Thyroid gland (tissue), 4 donors: ENCODE data around the gene MYLK3. TPM values are rescaled to one million over a fixed set of nuclear protein-coding genes. Genes with fewer than 3 reads are reported as not detected.

ENCODE experiments used
- DNase-seq, 2 donors: peaks; one replicate each; pipeline ENCODE4 v3.0.0-alpha.2; 2019
- H3K27ac ChIP-seq, 3 donors: fragments of 200-600 bp; sonication (generic); 1 replicate in 2 of 3; 2 replicates in 1 of 3; pipeline ENCODE4 v1.5.1; 2016 to 2019; ENCODE audit warnings: mild to moderate bottlenecking in 1 of 3, moderate library complexity in 1 of 3
- H3K27me3 ChIP-seq: fragments of 200-600 bp; sonication (generic); one replicate; pipeline ENCODE4 v1.5.1; 2019
- H3K36me3 ChIP-seq, 2 donors: fragments of 200-600 bp; sonication (generic); one replicate each; pipeline ENCODE4 v1.5.1; 2016 to 2019
- H3K4me1 ChIP-seq, 2 donors: fragments of 200-600 bp; sonication (generic); one replicate each; pipeline ENCODE4 v1.5.1; 2017 to 2019
- H3K4me3 ChIP-seq, 3 donors: fragments of 200-600 bp; sonication (generic); replicated peaks in 1 of 3; 1 replicate in 2 of 3; 2 replicates in 1 of 3; pipeline ENCODE4 v1.5.1; 2016; ENCODE audit warnings: mild to moderate bottlenecking in 1 of 3
- H3K9me3 ChIP-seq: fragments of 200-600 bp; sonication (generic); one replicate; pipeline ENCODE4 v1.5.1; 2017
- CTCF ChIP-seq, 6 experiments: fragments of 200-600 bp in 3 of 6; fragments of 450-650 bp in 3 of 6; sonication (generic) in 3 of 6; IDR thresholded peaks; one replicate each; pipeline ENCODE4 v1.5.1; 2016 to 2019; ENCODE audit warnings: antibody characterized with exemption in 6 of 6, mild to moderate bottlenecking in 2 of 6, inconsistent platforms in 1 of 6, moderate library complexity in 1 of 6
- POLR2A ChIP-seq, 2 donors: fragments of 450-650 bp; IDR thresholded peaks; one replicate each; pipeline ENCODE4 v1.6.1; 2017; ENCODE audit warnings: antibody characterized with exemption in 2 of 2, mild to moderate bottlenecking in 2 of 2, moderate library complexity in 1 of 2
- WGBS, 2 donors: methylation state at CpG; one replicate each; pipeline ENCODE4 v1.1.5; 2017; 5-methylcytosine and 5-hydroxymethylcytosine counted together
- intact Hi-C: fragments of 100-400 bp; cut with DNase I; formaldehyde crosslinking; loops from one replicate; pipeline ENCODE4 v1.15.1; 2023
- total RNA-seq, 4 donors: library from RNA; depleted of rRNA; stranded (reverse); fragments of >200 nt; gene quantifications; one replicate each; pipeline ENCODE4 v1.2.3, GENCODE V29; 2016

MYLK3 gene
- total RNA-seq, 4 donors from 2014 or later: 0.10 to 0.27 (median 0.11) TPM; not detected in 1

DNA sequence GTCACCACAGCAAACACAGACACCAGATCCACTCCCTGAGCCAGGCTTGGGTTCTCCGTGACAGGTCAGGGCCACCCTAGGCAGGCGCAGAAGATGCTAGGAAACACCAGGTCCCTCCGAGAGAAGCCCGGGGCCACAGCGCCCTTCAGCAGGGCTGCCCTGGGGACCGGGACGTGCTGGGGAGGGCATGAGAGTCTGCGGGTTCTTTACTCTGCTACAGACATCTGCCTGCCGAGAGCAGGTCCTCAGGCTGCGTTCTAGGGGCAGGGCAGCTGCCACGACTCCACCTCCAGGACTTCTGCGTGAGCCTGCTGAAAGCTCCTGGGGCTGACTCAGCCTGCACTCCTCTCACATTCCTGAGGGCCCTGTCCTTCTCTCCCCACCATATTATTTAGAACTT is 11.4 kb downstream of the MYLK3 start:
- H3K4me1 ChIP-seq: no peaks in the 10 kb centered on the region
- no peaks in the 10 kb centered on the region for H3K27me3 ChIP-seq
- H3K36me3 ChIP-seq: no peaks in the 10 kb centered on the region
- no peak overlapping the region for H3K27ac ChIP-seq
- 50 to 55% methylated on average over 4 to 12 of the region's 12 CpGs for WGBS, 2 donors
- no peak for TF ChIP-seq POLR2A (IDR thresholded peaks at IDR 0.05)
- TF ChIP-seq CTCF (IDR thresholded peaks at IDR 0.05): no peak
- no peaks in the 10 kb centered on the region for H3K9me3 ChIP-seq
- no peak for DNase-seq
- no peak overlapping the region for H3K4me3 ChIP-seq
- intact Hi-C loops: no loop called here

DNA sequence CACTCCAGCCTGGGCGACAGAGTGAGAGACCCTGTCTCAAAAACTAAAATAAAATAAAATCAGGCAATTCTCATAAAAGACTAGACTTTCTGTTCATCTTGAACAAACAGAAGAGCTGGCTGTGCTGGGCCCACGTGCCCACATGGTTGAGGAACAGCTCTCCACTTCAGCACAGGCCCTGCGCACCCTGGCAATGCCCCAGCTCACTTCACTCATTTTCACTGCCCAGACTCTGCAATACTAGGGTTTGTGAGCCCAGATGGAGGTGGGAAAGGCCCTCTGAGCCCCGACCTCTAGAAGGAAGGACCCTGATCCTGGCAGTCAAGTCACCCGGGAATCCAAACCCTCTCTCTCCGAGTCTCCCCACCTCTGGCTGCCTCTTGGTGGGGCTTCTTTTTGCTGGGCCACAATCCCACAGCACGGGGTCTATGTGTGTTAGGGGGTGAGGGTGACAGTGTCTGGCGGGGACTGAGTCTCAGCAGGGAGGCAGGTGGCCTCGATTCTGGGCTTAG is 14.8 kb downstream of the MYLK3 start:
- no peak overlapping the region for H3K27ac ChIP-seq
- no peaks in the 10 kb centered on the region for H3K9me3 ChIP-seq
- TF ChIP-seq POLR2A (IDR thresholded peaks at IDR 0.05): no peak
- TF ChIP-seq CTCF (IDR thresholded peaks at IDR 0.05): no peak
- no peak for DNase-seq
- no peak overlapping the region for H3K4me3 ChIP-seq
- H3K4me1 ChIP-seq: no peaks in the 10 kb centered on the region
- H3K36me3 ChIP-seq: no peaks in the 10 kb centered on the region
- no peaks in the 10 kb centered on the region for H3K27me3 ChIP-seq
- intact Hi-C loops: no loop called here
- WGBS, 2 donors: 76% methylated on average over 8 to 9 of the region's 9 CpGs

- Histone ChIP-seq H3K4me1 (no peaks in the 10 kb centered on the region), H3K36me3 (no peaks in the 10 kb centered on the region), H3K27me3 (no peaks in the 10 kb centered on the region), H3K27ac (no peak overlapping the region), H3K9me3 (no peaks in the 10 kb centered on the region), H3K4me3 (no peak overlapping the region)
- no peak for DNase-seq
- TF ChIP-seq CTCF (IDR thresholded peaks at IDR 0.05) (no peak), POLR2A (IDR thresholded peaks at IDR 0.05) (no peak)
- WGBS, 2 donors: 72 to 95% methylated on average over 3 to 4 of the region's 4 CpGs
- intact Hi-C loops: no loop called here
Observed at GRCh38 chr16:46732561-46732960, 15.6 kb downstream of the MYLK3 start.

GRCh38 chr16:46731691-46732555 is 16.2 kb downstream of the MYLK3 start:
- no peaks in the 10 kb centered on the region for H3K4me1 ChIP-seq
- H3K9me3 ChIP-seq: no peaks in the 10 kb centered on the region
- intact Hi-C loops: no loop called here
- WGBS, 2 donors: 79% methylated on average over 16 to 17 of the region's 23 CpGs
- H3K27me3 ChIP-seq: no peaks in the 10 kb centered on the region
- H3K36me3 ChIP-seq: no peaks in the 10 kb centered on the region
- no peak for TF ChIP-seq CTCF (IDR thresholded peaks at IDR 0.05)
- TF ChIP-seq POLR2A (IDR thresholded peaks at IDR 0.05): no peak
- H3K4me3 ChIP-seq: no peak overlapping the region
- no peak overlapping the region for H3K27ac ChIP-seq
- DNase-seq: no peak
